Measurements from ENCODE around the gene NPHS1.
"Not testable (repeated sequence)": the region's sequence is repeated elsewhere in the genome, so short reads cannot be mapped to it uniquely, and the experiment has no call there.

Gene NPHS1

DNA sequence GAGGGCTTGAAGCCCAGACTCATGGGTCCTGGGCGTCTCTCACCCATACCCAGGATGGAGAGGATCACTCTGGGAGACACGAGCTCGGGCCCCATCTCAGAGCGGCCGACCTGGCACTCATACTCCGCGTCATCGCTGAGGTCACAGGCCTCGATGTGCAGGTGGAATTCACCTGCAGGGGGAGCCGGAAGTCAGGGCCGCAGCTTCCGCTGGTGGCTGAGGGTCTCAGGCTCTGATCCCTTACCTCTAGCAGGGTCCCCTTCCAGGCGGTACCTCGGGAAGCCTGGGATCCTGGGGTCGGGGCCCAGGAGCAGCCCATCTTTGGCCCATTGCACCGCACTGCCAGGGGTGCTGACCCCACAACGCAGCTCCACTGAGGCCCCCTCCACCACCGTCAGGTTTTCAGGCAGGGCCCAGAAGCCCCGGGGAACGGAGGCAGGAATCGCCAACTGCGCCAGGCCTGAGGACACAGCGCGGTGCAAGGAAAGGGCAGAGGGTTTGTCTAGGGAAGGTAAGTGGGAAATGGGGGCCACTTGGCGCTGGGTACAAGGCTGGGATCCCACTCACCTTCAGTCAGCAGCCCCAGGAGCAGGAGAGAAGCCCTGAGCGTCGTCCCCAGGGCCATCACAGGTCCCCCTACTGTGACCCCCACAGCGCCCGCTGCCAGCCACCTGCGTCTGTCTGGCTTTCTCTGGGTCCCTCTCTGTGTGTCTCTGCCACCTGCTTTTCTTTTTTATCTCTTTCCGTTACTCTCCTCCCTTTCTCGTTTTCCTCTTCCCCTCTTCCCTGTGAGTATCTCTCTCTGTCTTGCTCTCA, 883 bp downstream of the NPHS1 start:
- FAIRE-seq (no peak), DNase-seq (ENCODE audit: low spot score) (no peak)

DNA sequence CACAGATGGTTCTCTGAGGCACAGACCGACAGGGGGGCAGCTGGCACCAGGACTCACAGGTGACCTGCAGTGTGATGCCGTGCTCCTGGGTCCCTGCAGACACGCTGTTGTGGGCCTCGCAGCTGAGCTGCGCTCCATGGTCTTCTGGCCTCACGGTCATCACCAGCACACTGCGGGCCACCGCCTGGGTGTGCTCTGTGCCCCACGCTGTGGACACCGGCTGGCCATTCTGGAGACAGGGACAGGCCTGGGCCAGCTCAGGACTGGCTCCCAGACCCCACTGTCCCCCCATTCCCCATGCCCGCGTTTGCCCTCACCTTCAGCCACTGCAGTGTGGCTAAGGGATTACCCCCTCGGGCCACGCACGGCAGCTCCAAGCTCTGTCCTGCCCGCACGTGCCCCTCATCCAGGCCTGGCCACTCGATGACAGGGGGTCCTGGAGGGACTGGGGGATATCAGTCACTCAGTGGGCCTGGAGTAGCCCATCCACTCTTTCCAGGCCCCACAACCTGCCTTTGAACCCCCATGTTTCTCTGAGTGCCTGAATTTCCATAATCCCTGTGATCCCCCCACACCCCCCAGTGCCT, 3.3 kb downstream of the NPHS1 start:
- DNase-seq (ENCODE audit: low spot score): no peak
- no peak for FAIRE-seq

DNA sequence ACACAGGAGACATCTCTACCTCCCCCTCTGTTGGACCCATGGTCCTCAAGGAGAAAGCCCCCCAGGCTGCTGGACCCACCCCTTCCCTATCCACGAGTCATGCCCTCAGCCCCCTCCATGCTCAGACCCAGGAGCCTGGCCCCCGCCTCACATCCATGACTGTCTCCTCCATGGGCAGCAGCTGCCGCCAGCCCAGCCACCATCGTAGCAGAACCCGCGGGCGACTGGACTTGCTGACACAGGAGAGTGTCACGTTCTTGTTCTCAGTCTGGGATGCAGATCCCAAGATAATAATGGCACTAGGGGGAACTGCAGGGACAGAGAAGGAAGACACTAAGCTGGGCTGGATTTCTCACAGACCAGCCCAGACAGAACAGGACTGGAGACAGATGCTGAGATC, 3.8 kb downstream of the NPHS1 start:
- no peak for FAIRE-seq
- DNase-seq (ENCODE audit: low spot score): no peak

DNA sequence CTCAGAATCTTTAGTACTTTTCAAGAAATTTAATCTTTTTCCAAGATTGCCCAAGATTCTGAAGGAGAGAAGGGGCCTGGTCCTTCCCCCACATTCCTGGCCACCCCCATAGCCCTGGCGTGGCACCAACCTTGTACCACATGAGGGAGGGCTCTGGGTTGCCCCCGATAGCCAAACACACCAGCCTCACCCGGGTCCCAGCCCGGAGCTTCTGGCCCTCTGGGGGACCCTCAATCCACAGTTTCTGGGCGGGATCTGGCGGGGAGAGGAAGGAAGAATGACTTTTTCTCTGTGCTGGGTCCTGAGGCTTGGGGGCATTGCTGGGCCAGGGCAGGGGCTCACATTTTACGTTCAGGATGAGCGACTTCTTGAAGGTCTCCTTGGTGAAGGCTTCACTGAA, 4.4 kb downstream of the NPHS1 start:
- no peak for FAIRE-seq
- DNase-seq (ENCODE audit: low spot score): no peak

DNA sequence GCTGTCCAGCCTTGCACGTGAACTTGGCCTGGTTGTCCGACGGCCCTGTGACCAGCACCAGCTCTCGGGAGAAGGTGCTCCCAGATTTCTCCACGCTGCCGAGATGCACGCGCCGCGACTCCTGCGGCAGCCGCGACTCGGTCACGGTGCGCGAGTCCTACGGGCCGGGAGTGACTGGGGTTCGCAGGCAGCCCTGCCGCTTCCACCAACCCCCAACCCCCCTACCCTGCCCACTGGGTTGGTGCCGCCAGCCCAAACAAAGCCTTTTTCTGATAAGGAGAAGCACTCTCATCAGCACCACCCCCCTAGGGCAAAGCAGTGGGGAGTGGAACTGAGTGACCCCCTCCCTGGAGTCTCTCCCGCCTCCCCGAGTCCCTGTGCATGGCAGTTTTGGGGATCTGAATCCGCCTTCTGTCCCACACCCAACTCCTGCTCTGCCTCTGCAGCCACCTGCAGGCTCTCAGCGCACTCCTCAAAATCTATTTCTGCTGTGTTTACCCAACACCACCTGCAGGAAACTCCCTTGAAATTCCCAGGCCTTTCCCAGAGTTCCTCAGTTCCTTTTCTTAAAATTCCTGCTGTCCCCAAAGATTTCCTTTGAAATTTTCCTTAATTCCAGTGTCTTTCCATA, 6.2 kb downstream of the NPHS1 start:
- FAIRE-seq: no peak
- no peak for DNase-seq (ENCODE audit: low spot score)

GRCh38 chr19:35845215-35846037, 6.9 kb downstream of the NPHS1 start:
- DNase-seq (ENCODE audit: low spot score) (peak; percentile 58), FAIRE-seq (peak; percentile 5)

DNA sequence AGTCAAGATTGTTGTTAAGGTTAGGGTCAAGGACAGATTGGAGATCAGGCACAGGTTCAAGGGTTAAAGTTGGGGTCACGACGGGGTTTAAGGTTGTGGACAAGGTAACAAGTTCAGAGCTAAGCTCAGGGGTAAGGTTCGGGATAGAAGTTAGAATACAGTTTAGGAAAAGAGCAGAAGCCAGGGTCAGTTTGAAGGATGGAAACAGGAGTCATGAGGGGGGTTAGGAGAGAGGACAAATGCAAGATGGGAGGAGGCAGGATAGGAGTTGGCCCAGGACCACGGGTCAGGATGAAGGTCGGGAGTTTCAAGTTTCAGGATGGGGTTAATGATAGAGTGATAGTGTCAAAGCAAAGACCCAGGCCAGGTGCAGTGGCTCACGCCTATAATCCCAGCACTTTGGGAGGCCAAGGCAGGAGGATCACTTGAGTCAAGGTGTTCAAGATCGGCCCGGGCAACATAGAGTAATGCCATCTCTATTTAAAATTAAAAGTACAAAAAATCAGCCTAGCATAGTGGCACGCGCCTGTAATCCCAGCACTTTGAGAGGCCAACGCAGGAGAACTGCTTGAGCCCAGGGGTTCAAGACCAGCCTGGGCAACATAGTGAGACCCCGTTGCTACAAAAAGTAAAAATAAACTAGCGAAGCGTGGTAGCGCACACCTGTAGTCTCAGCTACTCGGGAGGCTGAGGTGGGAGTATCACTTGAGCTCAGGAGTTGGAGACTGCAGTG, 7.7 kb downstream of the NPHS1 start:
- FAIRE-seq: no peak
- DNase-seq (ENCODE audit: low spot score): no peak

- FAIRE-seq (no peak), DNase-seq (ENCODE audit: low spot score) (no peak)
Observed at GRCh38 chr19:35843676-35844481, 8.4 kb downstream of the NPHS1 start.

- DNase-seq (ENCODE audit: low spot score): no peak
- peak; percentile 17 for FAIRE-seq
Observed at GRCh38 chr19:35842666-35843272, 9.5 kb downstream of the NPHS1 start.

GRCh38 chr19:35841961-35842595, 10.2 kb downstream of the NPHS1 start:
- no peak for FAIRE-seq

DNA sequence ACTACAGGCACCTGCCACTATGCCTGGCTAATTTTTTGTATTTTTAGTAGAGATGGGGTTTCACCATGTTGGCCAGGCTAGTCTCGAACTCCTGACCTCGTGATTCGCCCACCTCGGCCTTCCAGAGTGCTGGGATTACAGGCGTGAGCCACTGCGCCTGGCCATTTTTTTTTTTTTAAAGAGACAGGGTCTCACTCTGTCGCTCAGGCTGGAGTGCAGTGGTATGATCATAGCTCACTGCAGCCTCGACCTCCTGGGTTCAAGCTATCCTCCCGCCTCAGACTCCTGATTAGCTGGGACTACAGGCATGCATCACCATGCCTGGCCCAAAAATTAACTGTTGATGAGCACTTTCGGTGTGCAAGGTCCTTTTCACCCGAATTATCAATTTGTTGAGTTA, 16.2 kb downstream of the NPHS1 start:
- not testable (repeated sequence) for FAIRE-seq; DNase-seq (ENCODE audit: low spot score)

More at GRCh38 chr19:35841961-35842595, 10.2 kb downstream of the NPHS1 start:
- no peak for DNase-seq (ENCODE audit: low spot score)

GRCh38 chr19:35833972-35834371, 18.3 kb downstream of the NPHS1 start:
- FAIRE-seq: no peak
- DNase-seq (ENCODE audit: low spot score): no peak

- FAIRE-seq: no peak
- no peak for DNase-seq (ENCODE audit: low spot score)
Observed at GRCh38 chr19:35832054-35832453, 20.2 kb downstream of the NPHS1 start.

DNA sequence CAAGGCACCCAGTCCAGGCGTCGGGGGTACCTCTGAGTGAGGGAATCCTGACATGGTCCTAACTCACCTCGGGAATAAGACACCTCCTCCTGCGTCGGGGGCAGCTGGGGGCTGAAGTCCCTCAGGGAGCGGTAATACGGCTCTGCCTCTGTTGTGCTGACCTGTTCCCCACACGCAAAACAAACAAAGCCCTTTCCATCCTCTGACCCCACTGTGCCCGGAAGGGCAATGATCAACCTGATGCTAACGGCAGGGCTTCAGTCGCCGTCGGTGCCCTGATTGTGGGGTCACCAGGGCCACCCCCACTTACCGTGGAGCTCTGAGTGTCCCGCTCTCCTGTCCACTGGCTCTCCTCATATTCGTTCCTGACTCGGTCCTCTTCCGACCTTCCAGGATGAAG, 21.3 kb downstream of the NPHS1 start:
- DNase-seq (ENCODE audit: low spot score): no peak
- FAIRE-seq: no peak

DNA sequence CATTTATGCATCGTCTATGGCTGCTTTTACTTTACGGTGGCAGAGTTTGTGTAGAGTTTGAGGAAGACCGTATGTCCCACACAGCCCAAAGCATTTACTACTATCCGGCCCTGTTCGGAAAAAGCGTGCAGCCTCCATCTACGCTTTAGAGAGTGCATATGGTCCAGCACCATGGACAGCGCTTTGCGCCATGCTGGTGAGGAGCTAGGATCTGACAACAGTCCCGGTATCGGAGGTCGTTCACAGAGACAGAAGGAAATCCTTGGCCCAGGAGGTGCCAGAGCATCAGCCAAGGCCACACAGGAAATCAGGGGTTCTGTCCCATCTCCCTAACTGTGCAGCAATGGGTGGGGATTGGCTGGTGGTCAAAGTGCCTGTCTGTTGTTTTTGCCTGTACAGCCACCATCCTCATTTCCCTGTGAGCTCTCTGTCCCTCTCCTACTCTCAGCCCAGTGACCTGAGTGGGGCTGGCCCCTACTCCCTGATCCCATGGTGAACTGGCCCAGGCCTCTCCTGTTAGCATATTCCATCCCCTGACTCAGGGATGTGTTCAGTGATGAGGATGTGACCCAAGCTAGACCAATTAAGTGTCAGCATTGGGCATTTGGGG, 23.5 kb downstream of the NPHS1 start:
- FAIRE-seq: peak; percentile 65

GRCh38 chr19:35824150-35824549, 28.2 kb downstream of the NPHS1 start:
- FAIRE-seq (no peak), DNase-seq (ENCODE audit: low spot score) (no peak)

More for the DNA sequence above, 23.5 kb downstream of the NPHS1 start:
- DNase-seq (ENCODE audit: low spot score): peak; percentile 78

DNA sequence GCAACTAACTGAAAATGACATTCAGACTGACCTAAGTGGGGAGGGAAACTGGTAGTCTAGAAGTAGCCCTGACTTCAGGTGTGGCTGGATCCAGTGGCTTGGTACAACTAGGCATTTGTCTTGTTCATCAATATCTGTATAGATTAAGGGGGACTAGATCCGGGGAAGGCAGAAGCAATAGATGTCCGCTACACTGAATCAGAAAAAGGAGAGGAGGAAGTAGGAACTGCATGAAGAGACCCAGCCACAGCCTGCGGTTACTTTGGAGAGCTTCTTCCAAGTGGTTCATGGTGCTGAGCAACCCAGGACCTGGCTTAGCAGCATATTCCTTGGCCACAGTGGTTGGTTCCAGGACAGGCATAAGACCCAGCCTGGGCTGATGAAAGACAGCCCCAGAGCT, 29.7 kb downstream of the NPHS1 start:
- DNase-seq (ENCODE audit: low spot score) (peak; percentile 41), FAIRE-seq (no peak)

- DNase-seq (ENCODE audit: low spot score) (no peak), FAIRE-seq (no peak)
Observed at GRCh38 chr19:35818445-35818844, 33.9 kb downstream of the NPHS1 start.

DNA sequence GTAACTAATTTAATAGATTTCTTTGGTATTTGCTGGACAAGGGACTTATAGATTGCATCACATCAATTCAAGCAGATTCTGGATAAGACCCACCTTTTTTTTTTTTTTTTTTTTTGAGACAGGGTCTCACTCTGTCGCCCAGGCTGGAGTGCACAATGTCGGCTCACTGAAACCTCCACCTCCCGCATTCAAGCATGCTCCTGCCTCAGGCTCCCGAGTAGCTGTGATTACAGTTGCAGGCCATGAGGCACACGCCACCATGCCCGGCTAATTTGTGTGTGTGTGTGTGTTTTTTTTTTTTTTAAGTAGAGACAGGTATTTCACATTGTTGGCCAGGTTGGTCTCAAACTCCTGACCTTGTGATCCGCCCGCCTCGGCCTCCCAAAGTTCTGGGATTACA, 35.5 kb downstream of the NPHS1 start:
- FAIRE-seq: no peak

More for the DNA sequence above, 35.5 kb downstream of the NPHS1 start:
- DNase-seq (ENCODE audit: low spot score): no peak
